Fibroblast of the conjunctiva (primary cell): ENCODE data around the gene LCN2.

Experiments
- DNase-seq: peaks from one replicate; pipeline ENCODE4 v3.0.0-alpha.2; 2010; ENCODE audit warnings: low read depth

LCN2 gene

GRCh38 chr9:128150594-128151308 lies 1.5 kb downstream of the LCN2 start:
- DNase-seq: no peak

- no peak for DNase-seq
Measured at GRCh38 chr9:128151309-128152132, 2.3 kb downstream of the LCN2 start.

GRCh38 chr9:128152133-128153059 lies 3.1 kb downstream of the LCN2 start:
- no peak for DNase-seq

GRCh38 chr9:128153060-128153946 lies 4.0 kb downstream of the LCN2 start:
- no peak for DNase-seq

GRCh38 chr9:128153947-128154695 lies 4.9 kb downstream of the LCN2 start:
- no peak for DNase-seq

GRCh38 chr9:128155736-128156500 lies 6.7 kb downstream of the LCN2 start:
- DNase-seq: no peak

- DNase-seq: no peak
Measured at GRCh38 chr9:128159522-128159783, 10.2 kb downstream of the LCN2 start.

- peak; percentile 88 for DNase-seq
Measured at GRCh38 chr9:128159784-128160602, 10.7 kb downstream of the LCN2 start, which contains the start of gene BBLN. BBLN (plus strand) TSS chr9:128160265; CDS start chr9:128160408, 143 bp downstream.

GRCh38 chr9:128160603-128160987 lies 11.3 kb downstream of the LCN2 start:
- DNase-seq: no peak

GRCh38 chr9:128161215-128161902 lies 12.1 kb downstream of the LCN2 start:
- no peak for DNase-seq

- peak; percentile 22 for DNase-seq
Measured at GRCh38 chr9:128162215-128163026, 13.2 kb downstream of the LCN2 start.

- DNase-seq: no peak
Measured at GRCh38 chr9:128163027-128163515, 13.8 kb downstream of the LCN2 start.

GRCh38 chr9:128163523-128164306 lies 14.5 kb downstream of the LCN2 start:
- DNase-seq: no peak

- DNase-seq: no peak
Measured at GRCh38 chr9:128164307-128164885, 15.1 kb downstream of the LCN2 start.

GRCh38 chr9:128166169-128166568 lies 16.9 kb downstream of the LCN2 start:
- no peak for DNase-seq

- no peak for DNase-seq
Measured at GRCh38 chr9:128167209-128167608, 18.0 kb downstream of the LCN2 start.
